Raji (cell line): ENCODE measurements around the gene EGLN1.

ENCODE experiments used
- POLR2A ChIP-seq: IDR thresholded peaks from 2 replicates; pipeline ENCODE4 v1.6.1; 2011; ENCODE audit warnings: low read depth, low read length, control low read depth; ENCODE audit not compliant: insufficient read depth

EGLN1 gene

GRCh38 chr1:231421971-231422797, at the start of gene EGLN1:
Gene EGLN1 (minus strand): TSS chr1:231422287. CDS start chr1:231421888, 399 bp downstream.
- peak; percentile 83 for TF ChIP-seq POLR2A

GRCh38 chr1:231467986-231468385, 45.9 kb upstream of the EGLN1 start:
- no peak for TF ChIP-seq POLR2A

- TF ChIP-seq POLR2A: no peak
These were observed 43.0 kb upstream of the EGLN1 start for GRCh38 chr1:231465051-231465450.

- TF ChIP-seq POLR2A: no peak
These were observed 41.5 kb upstream of the EGLN1 start for GRCh38 chr1:231463541-231463940.

GRCh38 chr1:231460614-231461013, 38.5 kb upstream of the EGLN1 start:
- no peak for TF ChIP-seq POLR2A

- TF ChIP-seq POLR2A: no peak
These were observed 24.1 kb upstream of the EGLN1 start for GRCh38 chr1:231446138-231446537.

- no peak for TF ChIP-seq POLR2A
These were observed 22.0 kb upstream of the EGLN1 start for GRCh38 chr1:231444059-231444458.

- TF ChIP-seq POLR2A: no peak
These were observed 21.3 kb upstream of the EGLN1 start for GRCh38 chr1:231443363-231443762.

GRCh38 chr1:231442735-231443134, 20.6 kb upstream of the EGLN1 start:
- no peak for TF ChIP-seq POLR2A

GRCh38 chr1:231432996-231433395, 10.9 kb upstream of the EGLN1 start:
- no peak for TF ChIP-seq POLR2A

- TF ChIP-seq POLR2A: no peak
These were observed 9.8 kb upstream of the EGLN1 start for GRCh38 chr1:231431665-231432415.

GRCh38 chr1:231428377-231428776, 6.3 kb upstream of the EGLN1 start:
- no peak for TF ChIP-seq POLR2A

- no peak for TF ChIP-seq POLR2A
These were observed 3.1 kb upstream of the EGLN1 start for GRCh38 chr1:231424950-231425805.

- no peak for TF ChIP-seq POLR2A
These were observed 1.6 kb upstream of the EGLN1 start for GRCh38 chr1:231423648-231424047.

- no peak for TF ChIP-seq POLR2A
These were observed 767 bp upstream of the EGLN1 start for GRCh38 chr1:231422798-231423309.
